HG03108 (cell line): ENCODE measurements around the gene ADSS1.

Experiments used
- ATAC-seq: cut with Tn5 transposase; IDR thresholded peaks from one replicate; pipeline ENCODE4 v1.9.1; 2021; ENCODE audit warnings: moderate library complexity; ENCODE audit not compliant: unreplicated experiment

ADSS1 gene

GRCh38 chr14:104778694-104779331 is 54.8 kb downstream of the ADSS1 start:
- ATAC-seq: no peak

- ATAC-seq: no peak
Measured at GRCh38 chr14:104779776-104780512, 55.9 kb downstream of the ADSS1 start.

- no peak for ATAC-seq
Measured at GRCh38 chr14:104780513-104781030, 56.5 kb downstream of the ADSS1 start.

DNA sequence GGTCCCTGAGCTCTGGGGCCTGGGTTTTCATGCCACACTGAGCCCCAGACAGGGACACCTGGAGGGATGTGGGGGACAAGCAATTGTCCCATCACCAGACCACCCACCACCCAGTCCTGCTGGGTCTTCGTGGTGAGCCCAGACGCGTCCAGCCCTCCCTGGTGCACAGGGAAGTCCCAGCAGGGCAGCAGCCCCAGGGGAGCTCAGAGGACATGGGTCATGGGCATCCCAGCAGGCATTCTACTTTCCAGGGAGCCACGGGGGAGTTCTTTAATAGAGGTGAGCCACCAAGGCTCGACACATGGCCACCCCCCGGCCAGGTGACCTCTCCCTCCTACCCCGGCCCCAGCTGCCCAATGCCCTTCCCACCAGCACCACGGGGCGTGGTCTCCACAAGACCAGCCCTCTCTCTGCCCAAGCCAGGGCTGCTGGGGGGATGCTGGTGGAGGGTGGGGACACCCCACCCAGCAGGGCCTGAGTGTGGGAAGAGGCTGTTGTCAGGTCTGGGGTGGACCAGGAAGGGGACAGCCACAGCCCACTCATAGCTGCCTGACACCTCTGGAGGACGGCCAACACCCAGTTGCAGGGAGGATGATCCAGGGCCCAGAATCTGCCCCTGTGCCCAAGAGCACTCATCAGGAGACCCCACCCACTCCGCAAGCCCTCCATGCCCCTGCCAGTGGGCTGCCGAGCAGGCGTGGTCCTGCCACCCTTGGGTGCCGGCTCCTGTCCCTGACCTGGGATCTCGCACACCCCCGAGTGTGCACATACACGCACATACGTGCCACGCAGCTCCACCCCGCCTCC is 57.4 kb downstream of the ADSS1 start:
- no peak for ATAC-seq

- ATAC-seq: no peak
Measured at GRCh38 chr14:104782086-104782807, 58.2 kb downstream of the ADSS1 start.

- no peak for ATAC-seq
Measured at GRCh38 chr14:104782808-104783139, 58.7 kb downstream of the ADSS1 start.

DNA sequence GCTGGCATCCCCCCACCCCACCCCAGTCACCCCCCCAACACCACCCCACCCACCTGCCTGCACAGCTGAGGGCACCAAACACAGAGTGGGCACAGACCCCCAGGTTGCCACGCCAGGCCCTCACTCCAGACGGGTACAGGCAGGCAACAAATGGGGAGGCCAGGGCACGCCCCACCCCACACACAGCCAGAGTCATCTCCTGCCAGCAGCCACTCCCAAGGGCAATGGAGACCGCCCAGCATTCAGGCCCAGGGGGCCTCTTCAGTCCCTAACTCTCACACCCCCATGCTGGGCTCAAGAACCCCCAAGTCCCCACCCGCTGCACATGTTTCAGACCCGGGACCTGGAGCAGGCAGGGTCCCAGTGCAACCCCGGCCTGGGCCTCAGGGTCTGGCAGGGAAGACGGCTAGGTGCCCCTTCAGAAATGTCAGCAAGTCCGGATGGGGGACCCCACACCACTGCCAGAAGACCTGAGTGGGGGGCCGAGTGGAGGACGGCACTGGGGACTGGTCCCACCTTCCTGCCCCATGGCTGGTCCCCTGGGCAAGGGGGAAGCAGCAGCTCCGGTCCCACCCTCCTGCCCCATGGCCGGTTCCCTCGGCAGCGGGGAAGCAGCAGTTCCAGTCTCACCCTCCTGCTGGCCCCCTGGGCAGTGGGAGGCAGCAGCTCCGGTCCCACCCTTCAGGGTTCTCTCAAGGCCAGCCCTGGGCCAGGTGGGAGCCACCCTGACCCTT is 59.6 kb downstream of the ADSS1 start:
- ATAC-seq: no peak

GRCh38 chr14:104784218-104784568 is 60.2 kb downstream of the ADSS1 start:
- no peak for ATAC-seq

DNA sequence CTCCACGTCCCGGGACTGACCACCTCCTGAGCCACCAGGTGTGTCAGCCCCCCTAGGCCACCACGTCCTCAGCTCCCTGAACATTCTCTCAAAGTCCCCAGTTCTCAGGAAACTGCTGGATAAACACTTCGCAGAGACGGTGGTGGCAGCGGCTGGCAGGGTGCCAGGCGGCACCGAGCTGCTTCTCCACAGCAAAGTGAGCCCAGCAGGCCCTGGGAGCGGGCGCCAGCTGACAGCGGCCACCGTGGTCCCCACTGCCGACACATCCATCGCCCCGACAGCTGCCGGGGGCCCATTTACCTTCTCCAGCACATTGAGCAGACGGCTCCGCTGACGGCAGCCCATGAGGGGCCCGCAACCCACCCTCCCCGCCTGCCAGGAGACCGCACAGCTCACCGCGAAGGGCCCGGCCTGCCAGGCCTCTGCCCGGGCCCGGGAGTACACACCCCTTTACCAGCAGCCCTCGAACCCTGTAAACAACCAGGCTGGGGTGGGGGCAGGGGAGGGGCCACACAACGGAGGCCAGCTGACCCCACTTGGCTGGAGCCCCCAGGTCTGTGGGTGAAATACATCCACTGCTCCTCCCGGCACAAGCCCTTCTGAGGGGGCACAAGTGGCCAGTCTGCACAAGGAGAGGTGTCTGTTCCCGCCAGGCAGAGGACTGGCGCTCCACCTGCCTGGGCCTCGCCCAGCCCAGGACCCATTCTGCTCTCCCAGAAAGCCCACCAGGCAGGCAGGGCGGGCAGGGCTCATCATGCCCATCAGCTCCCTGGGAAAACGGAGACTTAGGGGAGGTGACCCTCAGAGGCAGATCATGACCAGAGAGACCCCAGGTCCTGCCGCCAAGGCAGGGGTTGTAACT is 61.0 kb downstream of the ADSS1 start:
- no peak for ATAC-seq

DNA sequence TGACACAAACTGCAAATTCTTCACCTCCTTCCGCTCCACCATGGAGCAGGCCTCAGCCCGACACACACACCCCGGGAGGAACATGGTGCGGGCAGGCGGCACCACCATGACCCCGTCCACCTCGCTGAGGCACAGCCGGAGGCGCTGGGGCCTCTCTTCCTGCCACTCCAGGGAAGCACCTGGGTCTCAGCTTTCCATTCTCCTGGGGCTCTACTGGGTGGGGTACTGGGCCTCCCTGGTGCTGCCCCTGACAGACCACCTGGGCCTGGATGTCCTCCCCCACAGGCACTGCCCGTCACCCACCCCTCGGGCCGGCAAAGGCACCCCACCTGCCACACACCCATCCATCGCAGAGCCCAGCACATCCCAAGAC is 61.7 kb downstream of the ADSS1 start:
- no peak for ATAC-seq

DNA sequence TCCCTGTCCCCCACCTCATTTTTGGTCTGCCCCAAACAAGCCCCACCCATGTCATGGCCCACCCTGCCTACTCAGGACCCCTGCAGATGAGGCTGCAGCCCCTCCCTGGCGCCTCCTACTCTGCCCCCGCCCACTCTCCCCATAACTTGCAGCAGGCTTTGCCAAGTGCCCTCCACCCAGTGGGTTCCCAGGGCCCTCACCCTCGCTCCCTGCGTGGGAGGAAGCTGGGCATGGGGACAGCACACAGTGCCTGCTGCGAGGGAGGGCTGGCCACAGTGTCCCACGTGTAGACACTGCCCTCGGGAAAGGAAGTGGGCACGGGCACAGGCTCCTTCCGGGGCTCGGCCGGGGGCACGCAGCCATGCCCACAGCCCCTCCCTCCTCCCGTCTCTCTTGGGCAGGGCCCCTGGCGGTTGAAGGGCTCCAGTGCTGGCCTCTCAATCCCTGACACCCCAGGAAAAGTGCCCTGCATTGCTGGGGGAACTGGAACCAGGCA is 62.1 kb downstream of the ADSS1 start:
- ATAC-seq: no peak

DNA sequence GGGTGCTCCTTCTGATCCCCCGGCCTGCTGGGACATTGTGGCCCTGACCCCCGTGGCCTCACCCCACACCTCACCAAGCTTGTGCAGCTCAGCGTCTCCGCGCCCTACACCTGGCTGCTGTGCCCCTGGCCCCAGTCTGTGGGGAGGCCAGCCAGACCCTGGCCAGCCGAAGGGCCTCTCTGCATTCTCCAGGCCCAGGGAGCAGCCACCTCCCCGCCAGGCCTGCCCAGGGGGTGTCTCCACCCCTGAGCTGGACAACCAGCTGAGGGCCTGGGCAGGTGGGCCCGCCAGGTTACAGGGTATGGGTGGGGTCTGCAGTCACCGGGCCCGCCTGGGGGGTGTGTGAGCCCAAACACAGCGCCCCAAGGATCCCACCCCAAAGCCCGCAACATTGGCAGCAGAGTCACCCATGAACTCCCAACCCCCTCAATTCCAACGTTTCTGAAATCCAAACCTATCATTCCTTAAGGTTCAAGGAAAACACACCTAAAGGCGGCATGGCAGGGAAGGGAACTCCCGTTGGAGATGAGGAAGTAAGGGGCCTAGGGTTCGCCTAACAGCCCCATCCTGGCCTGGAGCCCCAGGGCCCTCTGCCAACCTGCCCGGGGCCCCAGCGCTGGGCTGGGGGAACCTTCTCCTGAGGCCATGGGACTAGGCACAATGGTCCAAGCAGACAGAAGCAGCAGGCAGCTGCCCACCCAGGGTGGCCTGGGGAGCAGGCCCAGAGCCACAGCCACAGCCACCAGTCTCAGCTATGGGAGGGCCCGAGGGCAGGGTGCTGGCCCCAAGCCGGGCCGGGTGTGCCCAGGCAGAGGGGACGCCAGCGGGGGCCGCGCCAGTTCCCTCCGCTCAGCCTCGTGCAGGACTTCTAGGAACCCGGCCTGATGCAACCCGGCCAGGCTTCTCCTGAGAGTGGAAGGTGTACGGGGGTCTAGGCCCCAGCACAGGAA is 63.0 kb downstream of the ADSS1 start:
- no peak for ATAC-seq

- no peak for ATAC-seq
Measured at GRCh38 chr14:104787736-104788135, 63.7 kb downstream of the ADSS1 start.

- ATAC-seq: no peak
Measured at GRCh38 chr14:104788161-104788818, 64.3 kb downstream of the ADSS1 start.

DNA sequence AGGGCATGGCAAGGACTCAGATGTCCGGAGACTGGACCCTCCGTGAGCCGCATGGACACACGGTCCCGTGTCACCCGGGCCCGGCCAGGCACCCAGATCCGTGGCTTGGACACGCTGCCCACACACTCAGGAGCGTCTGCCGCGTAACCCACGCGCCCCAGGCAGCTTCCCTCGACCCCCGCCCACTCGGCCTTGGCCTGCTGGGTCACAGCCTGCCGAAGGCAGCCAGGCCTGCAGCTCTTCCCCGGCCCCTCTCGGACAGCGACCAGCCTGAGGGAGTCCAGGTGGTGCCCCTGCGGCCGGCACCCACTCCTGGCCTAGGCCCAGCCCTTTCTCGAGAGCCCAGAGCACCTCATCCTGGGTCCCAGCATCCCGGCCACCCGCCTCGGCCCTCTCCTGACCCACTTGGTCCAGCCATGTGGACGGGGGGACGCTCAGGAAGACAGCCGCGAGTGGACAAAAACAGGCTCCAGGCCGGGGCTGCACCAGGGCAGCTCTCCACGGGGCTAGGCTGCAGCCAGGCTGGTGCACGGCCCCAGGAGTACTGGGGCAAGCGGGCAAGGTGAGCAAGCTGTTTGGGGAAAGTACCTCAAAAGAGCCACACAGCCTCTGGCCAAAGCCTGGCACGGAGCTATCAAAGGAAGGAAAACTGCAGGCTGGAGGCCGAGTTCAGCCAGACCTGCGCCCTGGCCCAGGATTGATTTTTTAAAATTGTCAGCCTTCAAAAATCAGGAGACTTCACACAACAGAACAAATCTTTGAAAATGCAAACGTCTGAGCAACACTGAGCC is 65.0 kb downstream of the ADSS1 start:
- no peak for ATAC-seq

DNA sequence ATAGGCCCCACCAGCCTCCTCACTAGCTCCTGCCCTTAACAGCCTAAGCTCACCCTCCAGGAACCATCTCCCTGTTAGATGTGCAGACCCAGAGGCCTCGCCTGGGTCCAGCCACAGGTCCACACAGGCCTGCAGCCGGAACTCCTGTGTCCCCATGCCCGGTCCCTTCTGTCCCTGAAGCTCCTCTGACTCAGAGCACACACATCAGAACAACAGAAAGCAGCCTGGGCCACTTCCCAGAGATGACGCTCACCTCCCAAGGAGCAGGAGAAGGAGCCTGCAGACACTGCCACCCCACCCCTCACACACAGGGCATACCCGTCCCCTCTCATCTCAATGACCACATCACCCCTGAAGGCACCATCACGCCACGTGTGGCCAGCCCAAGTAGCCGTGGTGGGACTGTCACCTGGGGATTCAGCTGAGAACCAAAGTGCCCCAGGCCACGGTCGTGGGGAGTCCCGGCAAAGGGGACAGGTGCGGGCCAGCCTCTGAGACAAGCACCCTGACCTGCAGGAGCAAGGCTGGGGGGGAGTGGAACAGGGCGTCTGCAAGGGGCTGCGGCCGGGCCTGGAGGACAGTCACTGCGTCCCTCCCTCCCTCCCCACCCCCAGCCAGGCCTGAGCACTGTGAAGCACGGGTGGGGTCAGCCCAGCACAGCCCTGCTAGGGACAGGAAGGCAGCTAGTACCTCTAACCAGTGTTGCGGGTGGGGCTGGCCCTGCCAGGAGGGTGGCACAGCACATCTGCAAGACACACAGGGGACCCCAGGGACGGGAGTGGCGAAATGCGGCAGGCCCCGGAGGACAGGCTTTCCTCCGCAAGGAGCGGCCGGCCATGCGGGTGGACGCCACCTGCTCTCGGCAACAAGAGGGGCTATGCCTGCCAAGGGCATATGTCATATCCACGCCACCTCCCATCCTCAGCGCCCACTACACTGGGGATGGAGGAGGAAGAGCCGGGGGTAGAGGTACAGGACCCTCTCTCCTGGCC is 66.0 kb downstream of the ADSS1 start:
- ATAC-seq: no peak
